AG04450 (cell line): ENCODE measurements around the gene SORCS2. TPM values are rescaled to one million over a fixed set of nuclear protein-coding genes. Genes with fewer than 3 reads are reported as not detected.
A peak's percentile ranks its signal among the peaks of the same experiment; 100 is the strongest.

Experiments used
- CTCF ChIA-PET: fragments of 300-600, 350-600 bp; formaldehyde crosslinking; extraction: SDS; loops from one replicate; lab custom pipeline; 2022; ENCODE audit warnings: antibody characterized with exemption, inconsistent platforms; lab: Charles Lee
- POLR2A ChIA-PET: fragments of 350-600 bp; formaldehyde crosslinking; extraction: SDS; loops from one replicate; lab custom pipeline; 2021; ENCODE audit warnings: antibody characterized with exemption, inconsistent platforms; lab: Yijun Ruan, JAX
- DNase-seq: peaks from one replicate; pipeline ENCODE4 v3.0.0-alpha.2; 2011; ENCODE audit warnings: low read depth, low spot score
- H3K27ac ChIP-seq: one replicate; pipeline ENCODE4 v1.5.1; 2012; ENCODE audit warnings: low read depth, low read length, control low read depth
- H3K27me3 ChIP-seq: one replicate; pipeline ENCODE4 v1.6.0; 2012; ENCODE audit warnings: low read length; ENCODE audit not compliant: control insufficient read depth, insufficient read depth
- H3K4me3 ChIP-seq: 2 replicates; pipeline ENCODE4 v1.5.1; 2011; ENCODE audit warnings: mild to moderate bottlenecking, low read depth, low read length, control low read depth
- H3K9me3 ChIP-seq: 2 replicates; pipeline ENCODE4 v1.5.1; 2012; ENCODE audit warnings: low read length; ENCODE audit not compliant: control insufficient read depth, insufficient read depth
- polyA plus RNA-seq: library from polyadenylated mRNA; depleted of rRNA; stranded (reverse); fragments of >200 nt; gene quantifications from 2 replicates; pipeline ENCODE4 v1.2.3, GENCODE V29; 2011
- TF ChIP-seq, protein P1 (sequence below): IDR thresholded peaks from 2 replicates; pipeline ENCODE4 v1.5.1; 2011; ENCODE audit warnings: low read depth, low read length, control low read depth, inconsistent platforms

The SORCS2 gene
- polyA plus RNA-seq, 1 experiment: 0.29 TPM

DNA sequence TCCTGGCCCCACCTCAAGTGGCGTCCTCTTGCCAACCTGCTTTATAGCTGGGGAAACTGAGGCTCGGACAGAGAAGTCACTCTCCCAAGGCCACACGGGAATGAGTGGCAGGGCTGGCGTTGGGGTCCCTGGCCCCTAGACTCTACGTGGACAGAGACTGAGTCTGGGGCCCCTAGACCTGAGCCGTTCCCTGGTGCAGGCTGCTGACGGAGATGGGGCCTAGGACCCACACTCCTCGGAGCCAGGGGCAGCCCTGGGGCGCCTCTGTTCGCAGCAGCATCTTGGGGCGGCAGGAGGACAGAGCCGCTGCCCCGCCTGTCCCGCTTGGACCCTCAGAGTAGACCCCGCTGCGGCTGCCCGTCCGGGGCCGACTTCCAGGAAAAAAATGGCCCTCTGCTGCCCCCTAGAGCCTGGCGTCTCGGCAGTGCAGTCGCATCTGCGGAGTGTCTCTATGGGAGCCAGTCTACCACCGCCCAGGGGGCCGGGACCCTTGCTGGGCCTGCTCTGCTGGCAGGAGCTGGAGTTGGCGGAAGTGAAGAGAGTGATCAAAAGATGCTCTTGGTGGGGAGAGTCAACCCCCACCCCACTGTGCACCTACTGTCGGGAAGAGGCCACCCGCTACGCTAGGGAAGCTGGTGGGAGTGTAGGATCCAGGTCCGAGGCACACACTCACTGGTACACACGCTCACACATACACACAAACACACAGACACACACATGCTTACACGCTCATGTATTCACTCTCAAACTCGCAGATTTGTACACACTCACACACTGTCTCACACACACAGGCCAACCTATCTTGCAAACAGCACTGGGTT is 527.2 kb downstream of the SORCS2 start:
- peaks cover 3% of the 10 kb centered on the region; the same call in 1 of the 2 replicates for H3K9me3 ChIP-seq
- CTCF ChIA-PET: interaction anchor here (0.6 to 2.0 kb wide), 14 partner anchors 11 to 746 kb away, joined by 3 to 13 read pairs (median 4); no protein-coding TSS in a partner anchor
- POLR2A ChIA-PET: no interaction called here
- no peak overlapping the region for H3K4me3 ChIP-seq
- H3K27me3 ChIP-seq: peaks cover 16% of the 10 kb centered on the region
- TF ChIP-seq, protein P1, sequence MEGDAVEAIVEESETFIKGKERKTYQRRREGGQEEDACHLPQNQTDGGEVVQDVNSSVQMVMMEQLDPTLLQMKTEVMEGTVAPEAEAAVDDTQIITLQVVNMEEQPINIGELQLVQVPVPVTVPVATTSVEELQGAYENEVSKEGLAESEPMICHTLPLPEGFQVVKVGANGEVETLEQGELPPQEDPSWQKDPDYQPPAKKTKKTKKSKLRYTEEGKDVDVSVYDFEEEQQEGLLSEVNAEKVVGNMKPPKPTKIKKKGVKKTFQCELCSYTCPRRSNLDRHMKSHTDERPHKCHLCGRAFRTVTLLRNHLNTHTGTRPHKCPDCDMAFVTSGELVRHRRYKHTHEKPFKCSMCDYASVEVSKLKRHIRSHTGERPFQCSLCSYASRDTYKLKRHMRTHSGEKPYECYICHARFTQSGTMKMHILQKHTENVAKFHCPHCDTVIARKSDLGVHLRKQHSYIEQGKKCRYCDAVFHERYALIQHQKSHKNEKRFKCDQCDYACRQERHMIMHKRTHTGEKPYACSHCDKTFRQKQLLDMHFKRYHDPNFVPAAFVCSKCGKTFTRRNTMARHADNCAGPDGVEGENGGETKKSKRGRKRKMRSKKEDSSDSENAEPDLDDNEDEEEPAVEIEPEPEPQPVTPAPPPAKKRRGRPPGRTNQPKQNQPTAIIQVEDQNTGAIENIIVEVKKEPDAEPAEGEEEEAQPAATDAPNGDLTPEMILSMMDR: peak; percentile 84
- no peak overlapping the region for H3K27ac ChIP-seq
- no peak for DNase-seq

DNA sequence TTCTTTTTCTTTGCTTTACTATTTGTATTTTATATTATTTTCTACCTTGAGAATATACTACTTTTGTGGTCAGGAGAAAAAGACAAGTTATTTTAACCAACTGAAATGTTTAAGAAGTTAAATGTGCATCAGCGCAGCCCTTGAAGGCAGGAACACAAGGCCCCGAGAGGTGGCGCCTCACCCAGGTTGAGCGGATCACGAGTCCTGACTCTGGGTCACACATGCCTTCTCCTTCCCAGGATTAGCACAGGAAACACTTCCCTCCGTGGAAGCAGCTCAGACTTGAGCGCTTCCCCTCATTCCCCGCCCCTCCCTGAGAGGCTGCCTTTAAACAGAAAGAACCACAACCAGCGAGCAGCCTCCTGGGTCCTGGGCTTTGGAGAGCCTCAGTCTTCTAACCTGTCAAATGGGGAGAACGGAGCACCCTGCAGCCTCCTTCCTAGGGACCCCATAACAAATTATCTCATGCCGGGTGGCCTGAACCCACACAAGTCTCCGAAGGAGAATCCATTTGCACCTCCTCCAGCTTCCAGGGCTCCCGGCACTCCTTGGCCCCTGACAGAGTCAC is 529.7 kb downstream of the SORCS2 start:
- POLR2A ChIA-PET: no interaction called here
- CTCF ChIA-PET: interaction anchor here (0.8 to 1.1 kb wide), 2 partner anchors 52 to 530 kb away, joined by 3 read pairs; no protein-coding TSS in a partner anchor
- TF ChIP-seq, protein P1: peak; percentile 23
- no peak for DNase-seq
- peaks cover 5% of the 10 kb centered on the region for H3K27me3 ChIP-seq
- H3K9me3 ChIP-seq: no peaks in the 10 kb centered on the region; the same call in 1 of the 2 replicates
- H3K27ac ChIP-seq: no peak overlapping the region
- H3K4me3 ChIP-seq: no peak overlapping the region

DNA sequence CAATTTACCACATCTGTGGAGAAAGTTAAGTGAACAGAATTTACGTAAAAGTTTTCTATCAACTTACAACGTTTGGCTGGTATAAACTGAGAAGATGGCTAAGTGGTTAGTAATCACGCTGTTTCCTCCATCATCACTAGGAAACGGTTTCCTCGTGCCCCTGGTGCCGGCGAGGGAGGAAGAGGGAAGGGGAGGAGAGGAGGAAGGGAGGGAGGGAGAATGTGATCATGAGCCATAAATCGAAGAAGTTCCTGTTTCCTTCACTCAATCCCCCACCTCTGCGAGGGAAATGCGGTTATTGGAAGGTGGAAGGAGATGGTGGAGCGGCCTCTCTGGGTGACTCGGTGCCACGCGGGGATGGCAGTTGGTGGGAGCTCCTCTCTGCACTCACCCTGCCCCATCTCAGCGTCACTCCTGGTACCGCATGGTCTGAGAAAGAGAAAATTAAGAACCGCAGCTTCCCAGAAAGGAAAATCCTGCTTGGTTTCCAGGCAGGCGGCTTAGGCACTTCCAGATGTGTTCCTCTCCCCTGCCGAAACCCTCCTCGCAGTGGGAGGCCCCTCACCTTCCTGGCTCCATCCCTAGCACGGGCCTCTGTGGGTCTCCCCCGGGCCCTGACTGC is 530.5 kb downstream of the SORCS2 start:
- POLR2A ChIA-PET: interaction anchor here (0.5 kb wide), 1 partner anchor 436 kb away, joined by 3 read pairs; no protein-coding TSS in a partner anchor
- H3K27me3 ChIP-seq: peaks cover 5% of the 10 kb centered on the region
- H3K4me3 ChIP-seq: no peak overlapping the region
- CTCF ChIA-PET: interaction anchor here (0.8 to 1.1 kb wide), 2 partner anchors 52 to 531 kb away, joined by 3 read pairs; no protein-coding TSS in a partner anchor
- TF ChIP-seq, protein P1: no peak
- DNase-seq: no peak
- H3K9me3 ChIP-seq: no peaks in the 10 kb centered on the region; the same call in 1 of the 2 replicates
- H3K27ac ChIP-seq: no peak overlapping the region

DNA sequence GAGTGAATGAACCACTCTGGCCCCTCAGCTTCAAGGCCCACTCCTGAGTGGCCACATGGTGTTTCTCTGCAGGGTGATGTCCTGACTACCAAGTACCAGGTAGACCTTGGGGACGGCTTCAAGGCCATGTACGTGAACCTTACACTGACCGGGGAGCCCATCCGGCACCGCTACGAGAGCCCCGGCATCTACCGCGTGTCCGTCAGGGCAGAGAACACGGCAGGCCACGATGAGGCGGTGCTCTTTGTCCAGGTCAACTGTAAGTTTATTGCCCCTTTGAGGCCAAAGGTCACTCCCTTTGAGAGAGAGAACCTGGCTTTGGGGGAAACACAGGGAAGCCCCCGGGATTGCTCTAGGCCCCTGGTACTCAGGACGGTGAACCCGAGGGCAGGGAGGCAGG is 531.3 kb downstream of the SORCS2 start:
- H3K4me3 ChIP-seq: no peak overlapping the region
- no peaks in the 10 kb centered on the region; the same call in 1 of the 2 replicates for H3K9me3 ChIP-seq
- no peak overlapping the region for H3K27ac ChIP-seq
- TF ChIP-seq, protein P1: no peak
- CTCF ChIA-PET: no interaction called here
- peaks cover 5% of the 10 kb centered on the region for H3K27me3 ChIP-seq
- POLR2A ChIA-PET: no interaction called here
- no peak for DNase-seq
